NK-92 treated with Interleukin-12 subunit alpha and Interleukin-12 subunit beta, amount 100 ng/mL, for 24 hours (cell line): Measurements from ENCODE around the gene CFAP69.
"Not testable (repeated sequence)": the region's sequence is repeated elsewhere in the genome, so short reads cannot be mapped to it uniquely, and the experiment has no call there.

Experiments
- DNase-seq: peaks from one replicate; lab custom pipeline; 2025; lab: John Stamatoyannopoulos, UW

CFAP69 gene

DNA sequence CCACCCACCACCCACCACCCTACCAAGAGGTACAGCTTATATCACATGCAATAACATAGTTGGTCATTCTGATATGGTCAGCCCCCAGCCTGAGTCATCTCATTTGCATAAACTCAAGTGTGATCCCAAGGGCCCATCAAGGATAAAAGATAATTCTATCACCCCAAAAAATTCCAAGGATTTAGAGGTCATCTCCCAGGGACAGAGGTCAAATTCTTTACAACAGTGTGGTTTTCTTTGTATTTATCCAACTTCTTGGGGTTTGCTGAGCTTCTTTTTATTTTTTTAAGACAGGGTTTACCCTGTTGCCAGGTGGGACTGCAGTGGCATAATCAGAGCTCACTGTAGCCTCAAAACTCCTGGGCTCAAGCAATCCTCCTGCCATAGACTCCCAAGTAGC lies 92.1 kb downstream of the CFAP69 start:
- no peak for DNase-seq

DNA sequence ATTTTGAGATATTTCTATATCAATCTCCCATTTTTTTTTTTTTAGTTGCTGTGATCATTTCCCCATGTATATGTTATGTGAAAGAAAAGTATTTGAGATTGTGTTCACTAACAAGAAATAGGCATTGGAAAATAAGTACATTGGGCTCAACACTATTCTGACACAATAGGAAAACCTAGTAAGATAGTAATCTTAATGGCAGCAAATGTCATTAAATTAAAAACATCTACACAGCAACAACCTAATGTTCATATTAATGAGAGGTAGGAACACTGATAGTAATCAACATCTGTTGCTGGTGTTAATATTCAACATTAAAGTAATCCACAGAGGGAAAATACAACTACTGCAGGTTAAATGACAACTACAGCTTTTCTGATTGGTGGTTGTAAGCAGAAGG lies 100.0 kb downstream of the CFAP69 start:
- no peak for DNase-seq

DNA sequence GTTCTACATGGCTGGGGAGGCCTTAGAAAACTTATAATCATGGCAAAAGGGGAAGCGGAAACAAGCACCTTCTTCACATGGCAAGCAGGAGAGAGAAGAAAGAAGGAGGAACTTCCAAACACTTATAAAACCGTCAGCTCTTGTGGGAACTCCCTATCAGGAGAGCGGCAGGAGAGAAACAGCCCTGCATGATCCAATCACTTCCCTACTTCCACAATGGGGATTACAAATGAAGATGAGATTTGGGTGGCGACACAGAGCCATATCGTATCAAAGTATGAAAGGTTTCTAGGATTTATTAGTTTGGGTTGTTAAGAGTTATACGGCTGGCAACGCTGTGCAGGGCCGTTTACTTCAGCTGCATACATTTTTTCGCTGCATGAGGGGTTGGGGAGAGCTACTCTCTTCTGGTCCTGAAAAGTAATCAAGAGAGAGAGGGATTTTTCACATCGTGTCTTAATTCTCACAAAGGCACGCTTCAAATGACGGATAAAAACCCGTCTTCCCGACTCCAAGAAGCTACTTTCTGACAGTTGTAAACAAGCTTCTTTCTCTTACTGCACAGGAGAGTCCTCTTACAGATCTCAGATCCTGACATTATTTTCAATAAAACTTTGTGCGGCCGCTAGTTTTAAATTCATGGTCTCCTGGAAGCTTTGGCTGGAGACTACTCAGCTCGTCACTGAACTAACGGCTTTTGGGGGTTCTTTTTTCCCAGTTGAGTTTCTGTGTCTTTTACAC lies 100.8 kb downstream of the CFAP69 start:
- DNase-seq, result no peak

DNA sequence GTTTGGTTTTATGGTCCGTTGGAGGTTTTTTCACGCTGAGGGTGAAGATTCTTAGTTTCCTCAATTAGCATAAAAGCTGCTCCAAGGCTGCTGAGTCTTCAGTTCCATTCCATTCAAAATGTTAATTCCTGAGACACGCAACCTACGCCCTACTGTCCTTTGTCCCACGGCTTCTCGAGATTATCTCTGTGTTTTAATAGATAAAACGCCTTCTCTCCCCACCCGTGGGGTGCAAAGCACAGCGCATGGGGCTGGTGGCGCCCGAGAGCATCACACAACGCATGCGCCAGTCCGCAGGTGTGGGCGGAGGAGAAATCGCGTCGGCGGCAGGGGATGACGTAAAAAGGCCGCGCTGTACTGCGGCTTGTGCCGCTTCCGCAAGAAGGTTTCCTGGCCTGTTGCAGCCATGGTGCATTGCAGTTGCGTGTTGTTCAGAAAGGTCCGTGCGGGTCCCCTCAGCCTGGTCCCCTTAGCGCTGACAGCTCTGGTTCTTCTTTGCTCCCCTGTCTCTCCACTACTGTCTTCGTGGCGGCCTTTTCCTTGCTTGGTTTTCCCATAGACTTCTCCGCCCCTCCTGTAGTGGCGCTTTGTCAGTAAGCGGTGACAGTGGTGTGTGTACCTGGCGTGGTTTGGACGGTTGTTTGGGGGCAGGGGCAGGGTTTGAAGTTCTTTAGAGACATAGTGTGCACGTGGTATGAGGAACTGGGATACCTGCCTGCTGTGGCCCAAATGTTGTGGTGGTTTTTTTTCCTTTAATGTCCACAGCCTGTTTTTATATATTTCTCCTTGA lies 101.6 kb downstream of the CFAP69 start, which contains the start of gene GTPBP10:
GTPBP10 (plus strand) TSS at position 381 of the 790 bp plus-strand sequence; CDS start at position 407, 26 bp downstream.
- peak; percentile 95 for DNase-seq

DNA sequence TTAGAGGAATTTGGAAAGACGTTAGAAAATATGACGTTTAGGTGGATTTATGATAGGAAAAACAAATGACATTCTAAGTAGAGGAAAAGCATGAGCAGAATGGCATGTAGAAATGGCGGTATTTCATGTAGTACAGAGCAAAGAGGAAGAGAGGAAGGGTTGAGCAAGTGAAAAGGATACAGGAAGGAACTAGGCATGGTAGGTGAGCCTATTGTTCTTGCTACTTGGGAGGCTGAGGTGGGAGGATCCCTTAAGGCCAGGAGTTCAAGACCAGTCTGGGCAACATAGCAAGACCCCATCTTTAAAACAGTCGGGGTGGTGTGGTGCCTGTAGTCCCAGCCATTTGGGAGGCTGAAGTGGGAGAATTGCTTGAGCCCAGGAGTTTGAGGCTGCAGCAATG lies 102.8 kb downstream of the CFAP69 start:
- DNase-seq, result no peak

DNA sequence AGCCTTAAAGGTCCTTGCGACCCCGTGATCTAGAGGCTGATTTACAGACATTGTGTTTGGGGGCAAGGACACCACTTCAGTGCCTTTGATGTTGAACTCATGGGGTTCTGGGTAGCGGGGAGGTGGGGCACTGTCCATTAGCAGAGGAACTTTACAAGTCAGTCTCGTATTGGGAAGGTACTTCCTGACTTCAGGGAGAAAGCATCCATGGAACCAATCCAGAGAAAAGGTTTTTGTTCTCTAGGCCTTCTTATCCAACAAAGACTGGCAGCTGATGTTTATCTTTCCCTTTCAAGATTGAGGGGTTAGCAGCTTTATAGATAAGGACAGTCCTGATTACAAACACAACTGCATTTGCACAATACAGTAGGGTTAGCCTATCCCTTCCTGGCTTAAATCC lies 104.3 kb downstream of the CFAP69 start:
- DNase-seq, result no peak

DNA sequence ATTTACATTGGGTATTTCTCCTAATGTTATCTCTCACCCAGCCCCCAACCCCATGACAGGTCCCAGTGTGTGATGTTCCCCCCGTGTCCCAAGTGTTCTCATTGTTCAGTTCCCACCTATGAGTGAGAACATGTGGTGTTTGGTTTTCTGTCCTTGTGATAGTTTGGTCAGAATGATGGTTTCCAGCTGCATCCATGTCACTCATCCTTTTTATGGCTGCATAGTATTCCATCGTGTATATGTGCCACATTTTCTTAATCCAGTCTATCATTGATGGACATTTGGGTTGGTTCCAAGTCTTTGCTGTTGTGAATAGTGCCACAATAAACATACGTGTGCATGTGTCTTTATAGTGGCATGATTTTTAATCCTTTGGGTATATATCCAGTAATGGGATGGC lies 105.1 kb downstream of the CFAP69 start:
- DNase-seq, result not testable (repeated sequence)

DNA sequence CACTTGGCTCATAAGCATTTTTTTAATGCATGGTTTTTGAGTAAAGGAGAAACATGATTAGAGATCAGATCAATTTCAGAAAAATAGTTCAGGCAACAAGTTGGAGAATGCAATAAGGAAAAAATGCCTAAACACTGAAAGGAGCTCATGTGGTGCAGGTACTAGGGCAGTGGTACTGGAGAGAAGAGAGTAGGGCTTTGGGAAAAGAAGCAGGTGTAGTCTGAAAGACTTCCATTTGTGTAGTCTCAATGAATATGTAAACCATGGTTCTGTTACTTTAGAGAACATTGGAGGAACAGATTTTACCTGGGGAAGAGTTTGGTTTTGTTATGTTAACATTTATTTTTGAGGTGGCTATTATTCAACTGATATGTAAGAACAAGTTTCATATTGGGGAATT lies 107.0 kb downstream of the CFAP69 start:
- no peak for DNase-seq
